HepG2 (cell line): ENCODE data around the gene ATP5MG. TPM values are rescaled to one million over a fixed set of nuclear protein-coding genes. Genes with fewer than 3 reads are reported as not detected.

Experiments used
- ATRX ChIP-seq: sonication (generic); formaldehyde crosslinking; IDR thresholded peaks from 2 replicates; pipeline ENCODE4 v1.4.0; 2020; ENCODE audit warnings: missing genetic modification reagents, borderline replicate concordance
- CREB3 ChIP-seq: sonication (generic); formaldehyde crosslinking; IDR thresholded peaks from 2 replicates; pipeline ENCODE4 v1.5.0; 2020; ENCODE audit warnings: missing genetic modification reagents
- FLYWCH1 ChIP-seq: sonication (generic); formaldehyde crosslinking; IDR thresholded peaks from 2 replicates; pipeline ENCODE4 v1.8.1; 2023; ENCODE audit warnings: mild to moderate bottlenecking, missing genetic modification reagents
- GMEB1 ChIP-seq: sonication (generic); formaldehyde crosslinking; IDR thresholded peaks from 2 replicates; pipeline ENCODE4 v1.5.1; 2020; ENCODE audit warnings: missing genetic modification reagents, mild to moderate bottlenecking, borderline replicate concordance
- HCFC1 ChIP-seq: fragments of 150-350 bp; IDR thresholded peaks from 2 replicates; pipeline ENCODE4 v1.6.1; 2014; ENCODE audit warnings: low read depth, low read length
- JARID2 ChIP-seq: sonication (generic); formaldehyde crosslinking; IDR thresholded peaks from 2 replicates; pipeline ENCODE4 v1.8.1; 2023; ENCODE audit warnings: missing genetic modification reagents, inconsistent platforms; ENCODE audit not compliant: insufficient replicate concordance
- KDM4B ChIP-seq: sonication (generic); formaldehyde crosslinking; IDR thresholded peaks from 2 replicates; pipeline ENCODE4 v1.4.0; 2020; ENCODE audit warnings: missing genetic modification reagents
- MLLT10 ChIP-seq: sonication (generic); formaldehyde crosslinking; IDR thresholded peaks from 2 replicates; pipeline ENCODE4 v1.4.0; 2020; ENCODE audit warnings: missing genetic modification reagents
- ZBTB40 ChIP-seq, 2 experiments: fragments of 450-650 bp in 1 of 2; sonication (generic) in 1 of 2; formaldehyde crosslinking in 1 of 2; IDR thresholded peaks; 2 replicates each; pipeline versions ENCODE4 v1.6.1 to v1.8.0; 2016 to 2022; ENCODE audit warnings: antibody characterized with exemption in 1 of 2, mild to moderate bottlenecking in 1 of 2, missing genetic modification reagents in 1 of 2
- ZNF326 ChIP-seq: sonication (generic); formaldehyde crosslinking; IDR thresholded peaks from 2 replicates; pipeline ENCODE4 v1.4.0; 2020; ENCODE audit warnings: missing genetic modification reagents, borderline replicate concordance
- ZNF451 ChIP-seq: sonication (generic); formaldehyde crosslinking; IDR thresholded peaks from 2 replicates; pipeline ENCODE4 v1.5.0; 2020; ENCODE audit warnings: mild to moderate bottlenecking, missing genetic modification reagents
- ZNF605 ChIP-seq: sonication (generic); formaldehyde crosslinking; IDR thresholded peaks from 2 replicates; pipeline ENCODE4 v1.8.0; 2022; ENCODE audit warnings: mild to moderate bottlenecking, missing genetic modification reagents
- ZNF878 ChIP-seq: sonication (generic); formaldehyde crosslinking; IDR thresholded peaks from 2 replicates; pipeline ENCODE4 v1.8.1; 2023; ENCODE audit warnings: mild to moderate bottlenecking, missing genetic modification reagents, moderate library complexity
- polyA plus RNA-seq, 8 experiments: library from polyadenylated mRNA; depleted of rRNA in 3 of 8; stranded (reverse) in 7 of 8; unstranded in 1 of 8; fragments of >200 nt; fragmentation: Illumina TruSeq in 4 of 8; extraction: Trizol in 4 of 8; gene quantifications; 2 replicates each; pipeline versions ENCODE4 v1.2.1 to v1.2.3, GENCODE V29; 2011 to 2016; ENCODE audit warnings: low read depth in 4 of 8, missing spikeins in 1 of 8, mixed read lengths in 1 of 8; ENCODE audit not compliant: insufficient read depth in 1 of 8
- total RNA-seq, 5 experiments: library from RNA; depleted of rRNA; stranded (reverse); fragments of >200 nt; fragmentation: Illumina TruSeq; extraction: Trizol; gene quantifications; 2 replicates each; pipeline ENCODE4 v1.2.3, GENCODE V29; 2016; ENCODE audit warnings: low read depth in 1 of 5
- TF ChIP-seq, protein P1 (sequence below): sonication (generic); formaldehyde crosslinking; IDR thresholded peaks from 2 replicates; pipeline ENCODE4 v1.5.0; 2020; ENCODE audit warnings: missing genetic modification reagents
- TF ChIP-seq, protein P2 (sequence below): sonication (generic); formaldehyde crosslinking; IDR thresholded peaks from 2 replicates; pipeline ENCODE4 v1.4.0; 2020; ENCODE audit warnings: missing genetic modification reagents

ATP5MG gene
- total and polyA plus RNA-seq, 2 of the 13 experiments (the other 11 are each of a cell fraction or from before 2014, with no cell fraction given), result 260 to 320 TPM

GRCh38 chr11:118434553-118435289 lies 33.3 kb downstream of the ATP5MG start (continued):
- TF ChIP-seq JARID2, result no peak
- TF ChIP-seq GMEB1 (CRISPR knock-in tag), result no peak
- TF ChIP-seq ZBTB40 (IDR thresholded peaks at IDR 0.05), result no peak
- TF ChIP-seq ZBTB40 (CRISPR knock-in tag; IDR thresholded peaks at IDR 0.05), result peak; percentile 82
- no peak for TF ChIP-seq ZNF878
- no peak for TF ChIP-seq HCFC1
- TF ChIP-seq MLLT10 (CRISPR knock-in tag), result no peak
- TF ChIP-seq ATRX (CRISPR knock-in tag), result no peak
- no peak for TF ChIP-seq ZNF451 (CRISPR knock-in tag)
- TF ChIP-seq, protein P1, sequence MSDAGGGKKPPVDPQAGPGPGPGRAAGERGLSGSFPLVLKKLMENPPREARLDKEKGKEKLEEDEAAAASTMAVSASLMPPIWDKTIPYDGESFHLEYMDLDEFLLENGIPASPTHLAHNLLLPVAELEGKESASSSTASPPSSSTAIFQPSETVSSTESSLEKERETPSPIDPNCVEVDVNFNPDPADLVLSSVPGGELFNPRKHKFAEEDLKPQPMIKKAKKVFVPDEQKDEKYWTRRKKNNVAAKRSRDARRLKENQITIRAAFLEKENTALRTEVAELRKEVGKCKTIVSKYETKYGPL (CRISPR knock-in tag), result no peak
- TF ChIP-seq, protein P2, sequence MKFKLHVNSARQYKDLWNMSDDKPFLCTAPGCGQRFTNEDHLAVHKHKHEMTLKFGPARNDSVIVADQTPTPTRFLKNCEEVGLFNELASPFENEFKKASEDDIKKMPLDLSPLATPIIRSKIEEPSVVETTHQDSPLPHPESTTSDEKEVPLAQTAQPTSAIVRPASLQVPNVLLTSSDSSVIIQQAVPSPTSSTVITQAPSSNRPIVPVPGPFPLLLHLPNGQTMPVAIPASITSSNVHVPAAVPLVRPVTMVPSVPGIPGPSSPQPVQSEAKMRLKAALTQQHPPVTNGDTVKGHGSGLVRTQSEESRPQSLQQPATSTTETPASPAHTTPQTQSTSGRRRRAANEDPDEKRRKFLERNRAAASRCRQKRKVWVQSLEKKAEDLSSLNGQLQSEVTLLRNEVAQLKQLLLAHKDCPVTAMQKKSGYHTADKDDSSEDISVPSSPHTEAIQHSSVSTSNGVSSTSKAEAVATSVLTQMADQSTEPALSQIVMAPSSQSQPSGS (CRISPR knock-in tag), result no peak; the same call in 1 of the 2 replicates
- TF ChIP-seq KDM4B (CRISPR knock-in tag), result no peak
- no peak for TF ChIP-seq FLYWCH1 (CRISPR knock-in tag)
- TF ChIP-seq ZNF326 (CRISPR knock-in tag), result no peak
- TF ChIP-seq ZNF605 (CRISPR knock-in tag), result peak; percentile 69; the same call in 1 of the 2 replicates
- no peak for TF ChIP-seq CREB3 (CRISPR knock-in tag)
